ENCODE data around the gene VIT. TPM values are rescaled to one million over a fixed set of nuclear protein-coding genes. Genes with fewer than 3 reads are reported as not detected.

Gene VIT
- total RNA-seq, 1 donor, result under 0.01 TPM

- DNase-seq (ENCODE audit: low read depth), result peak; percentile 10
- H3K4me3 ChIP-seq (ENCODE audit: low read depth, low read length), result no peak overlapping the region
- TF ChIP-seq, protein P1, sequence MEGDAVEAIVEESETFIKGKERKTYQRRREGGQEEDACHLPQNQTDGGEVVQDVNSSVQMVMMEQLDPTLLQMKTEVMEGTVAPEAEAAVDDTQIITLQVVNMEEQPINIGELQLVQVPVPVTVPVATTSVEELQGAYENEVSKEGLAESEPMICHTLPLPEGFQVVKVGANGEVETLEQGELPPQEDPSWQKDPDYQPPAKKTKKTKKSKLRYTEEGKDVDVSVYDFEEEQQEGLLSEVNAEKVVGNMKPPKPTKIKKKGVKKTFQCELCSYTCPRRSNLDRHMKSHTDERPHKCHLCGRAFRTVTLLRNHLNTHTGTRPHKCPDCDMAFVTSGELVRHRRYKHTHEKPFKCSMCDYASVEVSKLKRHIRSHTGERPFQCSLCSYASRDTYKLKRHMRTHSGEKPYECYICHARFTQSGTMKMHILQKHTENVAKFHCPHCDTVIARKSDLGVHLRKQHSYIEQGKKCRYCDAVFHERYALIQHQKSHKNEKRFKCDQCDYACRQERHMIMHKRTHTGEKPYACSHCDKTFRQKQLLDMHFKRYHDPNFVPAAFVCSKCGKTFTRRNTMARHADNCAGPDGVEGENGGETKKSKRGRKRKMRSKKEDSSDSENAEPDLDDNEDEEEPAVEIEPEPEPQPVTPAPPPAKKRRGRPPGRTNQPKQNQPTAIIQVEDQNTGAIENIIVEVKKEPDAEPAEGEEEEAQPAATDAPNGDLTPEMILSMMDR (IDR thresholded peaks at IDR 0.05; ENCODE audit: insufficient read depth, low read depth, low read length), result peak; percentile 27
Observed at GRCh38 chr2:36701391-36701795, 4.9 kb downstream of the VIT start.

DNA sequence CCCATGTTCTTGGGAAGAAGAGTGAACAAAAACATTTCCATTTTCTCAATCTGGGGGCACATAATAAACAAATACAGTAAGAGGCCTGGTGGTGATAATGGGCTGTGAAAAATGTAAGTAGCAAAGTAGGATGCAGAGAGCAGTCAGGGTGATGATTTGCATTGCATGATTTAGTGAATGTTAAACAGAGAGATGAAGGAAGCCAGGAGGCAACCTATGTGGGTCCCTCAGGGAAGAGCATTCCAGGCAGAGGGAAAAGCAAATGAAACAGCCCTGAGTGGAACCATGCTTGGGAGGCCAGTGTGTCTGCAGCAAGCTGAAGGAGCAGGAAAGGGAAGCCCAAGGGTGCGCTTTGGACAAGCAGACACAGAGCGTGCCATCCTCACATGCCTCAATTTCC lies 5.4 kb downstream of the VIT start:
- TF ChIP-seq, protein P1 (IDR thresholded peaks at IDR 0.05; ENCODE audit: insufficient read depth, low read depth, low read length), result peak; percentile 2
- no peak overlapping the region for H3K4me3 ChIP-seq (ENCODE audit: low read depth, low read length)
- no peak for DNase-seq (ENCODE audit: low read depth)

- TF ChIP-seq, protein P1 (IDR thresholded peaks at IDR 0.05; ENCODE audit: insufficient read depth, low read depth, low read length), result no peak
- no peak for DNase-seq (ENCODE audit: low read depth)
- no peak overlapping the region for H3K4me3 ChIP-seq (ENCODE audit: low read depth, low read length)
Observed at GRCh38 chr2:36702781-36703180, 6.3 kb downstream of the VIT start.

- no peak for DNase-seq (ENCODE audit: low read depth)
- TF ChIP-seq, protein P1 (IDR thresholded peaks at IDR 0.05; ENCODE audit: insufficient read depth, low read depth, low read length), result no peak
- no peak overlapping the region for H3K4me3 ChIP-seq (ENCODE audit: low read depth, low read length)
Observed at GRCh38 chr2:36704475-36705150, 8.1 kb downstream of the VIT start.

GRCh38 chr2:36705326-36706020 lies 9.0 kb downstream of the VIT start:
- no peak overlapping the region for H3K4me3 ChIP-seq (ENCODE audit: low read depth, low read length)
- DNase-seq (ENCODE audit: low read depth), result peak; percentile 5
- TF ChIP-seq, protein P1 (IDR thresholded peaks at IDR 0.05; ENCODE audit: insufficient read depth, low read depth, low read length), result no peak

GRCh38 chr2:36706021-36706876 lies 9.7 kb downstream of the VIT start:
- peak; percentile 6 for DNase-seq (ENCODE audit: low read depth)
- TF ChIP-seq, protein P1 (IDR thresholded peaks at IDR 0.05; ENCODE audit: insufficient read depth, low read depth, low read length), result no peak
- H3K4me3 ChIP-seq (ENCODE audit: low read depth, low read length), result no peak overlapping the region
